K562 (cell line): ENCODE results near the gene IRAK4. TPM values are rescaled to one million over a fixed set of nuclear protein-coding genes. Genes with fewer than 3 reads are reported as not detected.

ENCODE experiments used
- ARID1B ChIP-seq: fragments of 450-650 bp; IDR thresholded peaks from 2 replicates; pipeline ENCODE4 v1.6.1; 2016; ENCODE audit warnings: antibody characterized with exemption, mild to moderate bottlenecking, inconsistent platforms
- BACH1 ChIP-seq: fragments of 200-800 bp; sonication (Bioruptor generic); IDR thresholded peaks from 2 replicates; pipeline ENCODE4 v1.6.1; 2016; ENCODE audit warnings: missing genetic modification characterization, missing compliant biosample characterization
- BHLHE40 ChIP-seq: IDR thresholded peaks from 2 replicates; pipeline ENCODE4 v1.6.1; 2011; ENCODE audit warnings: low read length, improper control_type of control experiment
- CC2D1A ChIP-seq: fragments of 450-650 bp; IDR thresholded peaks from 2 replicates; pipeline ENCODE4 v1.6.1; 2017; ENCODE audit warnings: mild to moderate bottlenecking
- CXXC5 ChIP-seq: fragments of 250-450 bp; sonication (Bioruptor Pico); IDR thresholded peaks from 2 replicates; pipeline ENCODE4 v1.8.0; 2022; ENCODE audit warnings: inconsistent platforms, mild to moderate bottlenecking, moderate library complexity
- ELF4 ChIP-seq: fragments of 450-650 bp; formaldehyde crosslinking; IDR thresholded peaks from 2 replicates; pipeline ENCODE4 v1.4.0; 2022; ENCODE audit warnings: missing genetic modification characterization
- FIP1L1 ChIP-seq: fragments of 200-400 bp; formaldehyde crosslinking; IDR thresholded peaks from 2 replicates; pipeline ENCODE4 v1.6.1; 2018; ENCODE audit warnings: mild to moderate bottlenecking, low read depth, low read length; ENCODE audit not compliant: poor library complexity, severe bottlenecking
- FOSL1 ChIP-seq: fragments of 200-800 bp; sonication (Bioruptor generic); conservative IDR thresholded peaks from 2 replicates; pipeline ENCODE4 v1.6.1; 2016; ENCODE audit warnings: missing genetic modification characterization, missing compliant biosample characterization
- FOXJ2 ChIP-seq: fragments of 200-800 bp; sonication (Bioruptor generic); IDR thresholded peaks from 2 replicates; pipeline ENCODE4 v1.6.1; 2016; ENCODE audit warnings: missing genetic modification characterization, missing compliant biosample characterization
- HNRNPK ChIP-seq: fragments of 200-400 bp; formaldehyde crosslinking; IDR thresholded peaks from one replicate; pipeline ENCODE4 v1.6.1; 2018; ENCODE audit warnings: mild to moderate bottlenecking, low read depth, low read length; ENCODE audit not compliant: poor library complexity, severe bottlenecking
- HSF4 ChIP-seq: fragments of 250-450 bp; sonication (Bioruptor Pico); IDR thresholded peaks from 2 replicates; pipeline ENCODE4 v2.1.2; 2022; ENCODE audit warnings: mild to moderate bottlenecking, moderate library complexity, borderline replicate concordance
- KAT2B ChIP-seq: IDR thresholded peaks from one replicate; pipeline ENCODE4 v1.6.1; 2012; ENCODE audit warnings: low read depth, mild to moderate bottlenecking, control low read depth, inconsistent platforms, low read length, moderate library complexity
- MNT ChIP-seq, 2 experiments: fragments of 450-650 bp; conservative IDR thresholded peaks; 2 replicates each; pipeline ENCODE4 v1.6.1; 2017; ENCODE audit warnings: mild to moderate bottlenecking in 2 of 2, moderate library complexity in 2 of 2
- MTA1 ChIP-seq: fragments of 450-650 bp; IDR thresholded peaks from 2 replicates; pipeline ENCODE4 v1.6.1; 2017; ENCODE audit warnings: borderline replicate concordance
- NFXL1 ChIP-seq: fragments of 450-650 bp; formaldehyde crosslinking; IDR thresholded peaks from 2 replicates; pipeline ENCODE4 v1.4.0; 2021; ENCODE audit warnings: mild to moderate bottlenecking
- NKRF ChIP-seq: fragments of 450-650 bp; IDR thresholded peaks from 2 replicates; pipeline ENCODE4 v1.6.1; 2016; ENCODE audit warnings: borderline replicate concordance
- PCBP1 ChIP-seq: fragments of 200-400 bp; formaldehyde crosslinking; IDR thresholded peaks from 2 replicates; pipeline ENCODE4 v1.6.1; 2018; ENCODE audit warnings: mild to moderate bottlenecking, low read depth, low read length; ENCODE audit not compliant: poor library complexity, severe bottlenecking
- PHF20 ChIP-seq: fragments of 450-650 bp; IDR thresholded peaks from 2 replicates; pipeline ENCODE4 v1.6.1; 2018; ENCODE audit not compliant: partially characterized antibody
- PHTF2 ChIP-seq: fragments of 250-450 bp; sonication (Bioruptor Pico); IDR thresholded peaks from 2 replicates; pipeline ENCODE4 v1.5.0; 2021; ENCODE audit warnings: mild to moderate bottlenecking
- POLR2B ChIP-seq: fragments of 450-650 bp; IDR thresholded peaks from 2 replicates; pipeline ENCODE4 v1.6.1; 2018; ENCODE audit warnings: low read depth; ENCODE audit not compliant: partially characterized antibody
- STAG1 ChIP-seq: sonication (generic); formaldehyde crosslinking; IDR thresholded peaks from 2 replicates; pipeline ENCODE4 v1.5.0; 2020; ENCODE audit warnings: missing genetic modification reagents, borderline replicate concordance
- TBL1XR1 ChIP-seq, 2 experiments: IDR thresholded peaks; 2 replicates each; pipeline ENCODE4 v1.6.1; 2012; ENCODE audit warnings: improper control_type of control experiment in 2 of 2, low read length in 2 of 2, mild to moderate bottlenecking in 1 of 2
- ZNF75A ChIP-seq: fragments of 450-650 bp; formaldehyde crosslinking; IDR thresholded peaks from 2 replicates; pipeline ENCODE4 v1.4.0; 2020; ENCODE audit warnings: mild to moderate bottlenecking
- polyA plus RNA-seq, 8 experiments: library from polyadenylated mRNA; depleted of rRNA in 4 of 8; stranded (reverse) in 5 of 8; unstranded in 3 of 8; fragments of >200 nt; fragmentation: Nextera tagmentation in 2 of 8; fragmentation: Illumina TruSeq in 1 of 8; extraction: Ambion mirVana in 2 of 8; extraction: Trizol in 1 of 8; gene quantifications; 2 replicates each; pipeline versions ENCODE4 v1.2.1 to v1.2.3, GENCODE V29; 2011 to 2014; ENCODE audit warnings: inconsistent platforms in 1 of 8, missing spikeins in 1 of 8
- total RNA-seq, 7 experiments: library from RNA; depleted of rRNA in 6 of 7; stranded (reverse); fragments of >200 nt in 6 of 7; fragmentation: Illumina TruSeq in 2 of 7; extraction: Trizol in 2 of 7; gene quantifications; 2 replicates each; pipeline versions ENCODE4 v1.2.1 to v1.2.3, GENCODE V29; 2011 to 2021; ENCODE audit warnings: low replicate concordance in 1 of 7

The IRAK4 gene
- total and polyA plus RNA-seq, 9 of the 15 experiments (the other 6 are each of a cell fraction or from before 2014, with no cell fraction given) = 10.8 to 34.5 (median 16.0) TPM

GRCh38 chr12:43758247-43758727 lies 464 bp upstream of the IRAK4 start (continued):
- TF ChIP-seq BACH1 (no peak), PCBP1 (no peak), ELF4 (CRISPR knock-in tag) (peak; percentile 89), NFXL1 (no peak), HNRNPK (no peak), NKRF (peak; percentile 86; the same call in 1 of the 2 replicates), PHTF2 (CRISPR knock-in tag) (no peak), POLR2B (no peak), FOSL1 (tag) (no peak), FIP1L1 (no peak), PHF20 (peak; percentile 60), CC2D1A (no peak), ARID1B (no peak), BHLHE40 (no peak), STAG1 (no peak), CXXC5 (CRISPR knock-in tag) (no peak), KAT2B (no peak), HSF4 (CRISPR knock-in tag) (no peak), MNT (conservative IDR thresholded peaks at IDR 0.05) (peak; percentile 81 to 83), MTA1 (no peak), ZNF75A (CRISPR knock-in tag) (no peak), TBL1XR1 (IDR thresholded peaks at IDR 0.05; ENCODE audit: low read length in 2 of 2) (no peak), FOXJ2 (tag) (no peak)
